Neuronal stem cell (in vitro differentiated cells): ENCODE measurements around the gene THOC6.
A peak's percentile ranks its signal among the peaks of the same experiment; 100 is the strongest.

Source experiments
- DNase-seq: peaks from one replicate; pipeline ENCODE4 v3.0.0-alpha.2; 2013; ENCODE audit warnings: low spot score
- H2AFZ ChIP-seq: one replicate; pipeline ENCODE4 v1.6.1; 2013; ENCODE audit warnings: mild to moderate bottlenecking, low read length, inconsistent platforms
- H2AK5ac ChIP-seq: 2 replicates; pipeline ENCODE4 v1.6.1; 2013; ENCODE audit warnings: low read depth, mild to moderate bottlenecking, inconsistent platforms, low read length, moderate library complexity, mixed read lengths
- H2BK120ac ChIP-seq: 2 replicates; pipeline ENCODE4 v1.6.1; 2013; ENCODE audit warnings: low read depth, mild to moderate bottlenecking, inconsistent platforms, low read length, moderate library complexity, mixed read lengths
- H2BK12ac ChIP-seq: one replicate; pipeline ENCODE4 v1.6.1; 2013; ENCODE audit warnings: low read length, inconsistent platforms
- H2BK15ac ChIP-seq: 2 replicates; pipeline ENCODE4 v1.6.1; 2013; ENCODE audit warnings: mild to moderate bottlenecking, low read length, inconsistent platforms, mixed read lengths
- H2BK5ac ChIP-seq: one replicate; pipeline ENCODE4 v1.6.1; 2013; ENCODE audit warnings: inconsistent platforms, mild to moderate bottlenecking, low read length, moderate library complexity
- H3K14ac ChIP-seq: one replicate; pipeline ENCODE4 v1.6.1; 2013; ENCODE audit warnings: low read length, inconsistent platforms
- H3K18ac ChIP-seq: 2 replicates; pipeline ENCODE4 v1.6.1; 2013; ENCODE audit warnings: low read length, inconsistent platforms
- H3K23ac ChIP-seq: 2 replicates; pipeline ENCODE4 v1.6.1; 2013; ENCODE audit warnings: low read depth, mild to moderate bottlenecking, mixed read lengths, low read length, inconsistent platforms; ENCODE audit not compliant: poor library complexity
- H3K27ac ChIP-seq: replicated peaks from 3 replicates; pipeline ENCODE4 v1.5.1; 2013; ENCODE audit warnings: low read length, inconsistent platforms
- H3K27me3 ChIP-seq, 3 experiments: 2 replicates each; pipeline ENCODE4 v1.6.1; 2013; ENCODE audit warnings: low read length in 3 of 3, mild to moderate bottlenecking in 2 of 3, inconsistent platforms in 1 of 3, low read depth in 1 of 3, mixed read lengths in 1 of 3, moderate library complexity in 1 of 3; ENCODE audit not compliant: control insufficient read depth in 3 of 3, insufficient read depth in 3 of 3
- H3K36me3 ChIP-seq, 2 donors: replicated peaks in 1 of 2; 2 replicates each; pipeline ENCODE4 v1.6.1; 2013; ENCODE audit warnings: low read length in 2 of 2; ENCODE audit not compliant: control insufficient read depth in 2 of 2, insufficient read depth in 2 of 2
- H3K4ac ChIP-seq: 2 replicates; pipeline ENCODE4 v1.6.1; 2013; ENCODE audit warnings: inconsistent platforms, mild to moderate bottlenecking, low read length, moderate library complexity
- H3K4me1 ChIP-seq, 2 donors: 1 replicate in 1 of 2; 2 replicates in 1 of 2; pipeline ENCODE4 v1.6.1; 2013; ENCODE audit warnings: low read length in 2 of 2, low read depth in 1 of 2; ENCODE audit not compliant: control insufficient read depth in 2 of 2, insufficient read depth in 1 of 2
- H3K4me2 ChIP-seq: one replicate; pipeline ENCODE4 v1.6.1; 2013; ENCODE audit warnings: mild to moderate bottlenecking, low read length, inconsistent platforms; ENCODE audit not compliant: insufficient read depth, poor library complexity, severe bottlenecking
- H3K4me3 ChIP-seq, 2 donors: 2 replicates each; pipeline ENCODE4 v1.5.1; 2013; ENCODE audit warnings: low read length in 2 of 2, mild to moderate bottlenecking in 2 of 2, inconsistent platforms in 1 of 2, moderate library complexity in 1 of 2
- H3K79me1 ChIP-seq: one replicate; pipeline ENCODE4 v1.6.1; 2013; ENCODE audit warnings: low read depth, mild to moderate bottlenecking, inconsistent platforms, low read length, moderate library complexity
- H3K9ac ChIP-seq: one replicate; pipeline ENCODE4 v1.6.1; 2013; ENCODE audit warnings: mild to moderate bottlenecking, low read depth, low read length, inconsistent platforms; ENCODE audit not compliant: poor library complexity
- H3K9me3 ChIP-seq, 2 donors: replicated peaks in 1 of 2; 2 replicates each; pipeline versions ENCODE3 to v1.6.1; 2013; ENCODE audit warnings: low read length in 2 of 2, mild to moderate bottlenecking in 2 of 2, inconsistent platforms in 1 of 2, low read depth in 1 of 2, mixed read lengths in 1 of 2, moderate library complexity in 1 of 2; ENCODE audit not compliant: control insufficient read depth in 2 of 2, insufficient read depth in 1 of 2
- H4K8ac ChIP-seq: one replicate; pipeline ENCODE4 v1.6.1; 2013; ENCODE audit warnings: low read depth, mild to moderate bottlenecking, inconsistent platforms, low read length, moderate library complexity
- H4K91ac ChIP-seq: one replicate; pipeline ENCODE4 v1.6.1; 2013; ENCODE audit warnings: low read length, low read depth, mild to moderate bottlenecking, inconsistent platforms; ENCODE audit not compliant: poor library complexity
- WGBS, 2 donors: extraction: QIAGEN DNeasy Blood & Tissue Kit; methylation state at CpG; one replicate each; pipeline ENCODE4 v1.1.7; 2013; ENCODE audit warnings: missing lambda C conversion rate in 2 of 2, mixed read lengths in 1 of 2; ENCODE audit not compliant: insufficient read length in 2 of 2, insufficient replicate concordance in 1 of 2; ENCODE audit errors: extremely low coverage in 2 of 2; 5-methylcytosine and 5-hydroxymethylcytosine counted together

Gene THOC6

DNA sequence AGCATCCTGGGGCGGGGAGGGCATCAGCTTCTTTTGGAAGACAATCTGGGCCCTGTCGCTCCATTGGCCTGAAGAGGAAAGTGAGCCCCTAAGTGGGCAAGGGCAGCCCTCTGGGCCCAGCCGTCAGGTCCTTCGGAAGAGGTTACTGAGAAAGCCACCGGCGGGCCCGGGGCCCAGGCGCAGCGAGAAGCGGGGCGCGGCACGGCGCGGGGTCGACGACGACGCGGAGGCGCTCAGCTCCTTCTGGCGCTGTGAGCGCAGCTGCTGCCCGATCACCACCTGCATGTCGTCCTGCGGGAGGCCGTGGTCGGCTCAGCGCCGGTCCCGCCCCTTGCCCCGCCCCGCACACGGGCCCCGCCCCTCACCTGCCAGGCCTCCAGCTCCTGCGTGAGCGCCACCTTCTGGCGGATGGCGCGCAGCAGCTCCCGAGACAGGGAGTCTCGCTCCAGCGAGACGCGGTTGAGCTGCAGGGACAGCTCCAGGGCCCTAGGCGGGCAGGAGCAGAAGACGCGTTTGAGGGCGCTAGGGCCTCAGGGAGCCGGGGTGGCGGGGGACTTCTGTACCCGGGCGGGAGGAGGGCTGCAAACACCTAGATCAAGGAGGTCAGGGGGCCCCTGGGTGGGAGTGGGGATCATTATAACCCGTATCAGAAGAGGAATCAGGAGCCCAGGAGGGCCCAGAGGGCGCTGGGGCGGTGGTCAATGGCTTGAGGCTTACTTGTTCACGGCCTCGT lies 4.3 kb downstream of the THOC6 start:
- H3K9me3 ChIP-seq: no peaks in the 10 kb centered on the region
- WGBS, 2 donors: no CpG with 5 or more reads among the region's 58 CpGs

DNA sequence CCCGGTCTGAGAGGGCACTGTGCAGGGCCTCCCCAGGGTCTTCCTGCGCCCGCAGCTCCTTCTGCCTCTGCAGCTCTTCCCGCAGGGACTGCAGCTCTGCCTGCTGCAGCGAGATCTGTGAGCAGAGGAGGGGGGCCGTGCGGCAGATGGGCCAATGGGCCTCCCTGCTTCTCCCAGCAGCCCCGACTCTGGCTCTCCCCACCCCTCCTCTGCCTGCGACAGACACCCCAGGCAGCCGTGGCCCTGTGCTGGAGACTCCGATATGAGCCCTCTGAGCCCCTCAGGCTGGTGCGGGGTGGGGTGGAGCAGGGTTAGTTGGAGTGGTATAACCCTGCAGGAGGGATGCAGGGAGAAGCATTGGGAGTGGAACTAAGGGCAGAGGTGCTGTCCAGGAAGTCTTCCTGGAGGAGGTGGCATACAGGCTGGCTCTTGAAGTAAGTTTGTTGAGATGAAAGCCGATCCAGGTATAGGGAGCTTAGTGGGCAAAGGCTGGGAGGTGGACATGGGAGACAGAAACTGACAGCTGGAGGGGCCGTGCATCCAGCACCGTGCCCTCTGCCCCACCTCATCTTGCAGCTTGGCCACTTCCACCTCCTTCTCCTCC lies 5.0 kb downstream of the THOC6 start:
- Histone ChIP-seq H3K4me1 (peaks cover 4 to 5% of the 10 kb centered on the region in 2 donors), H2BK5ac (no peak overlapping the region), H3K9me3 (no peaks in the 10 kb centered on the region), H2BK12ac (no peak overlapping the region), H3K9ac (peak overlapping the region; percentile 72), H3K79me1 (no peaks in the 10 kb centered on the region), H3K14ac (no peak overlapping the region), H2AK5ac (peak overlapping the region; percentile 96), H3K4me2 (no peak overlapping the region), H3K4ac (no peak overlapping the region), H4K91ac (no peak overlapping the region), H3K27ac (no peak overlapping the region), H2AFZ (no peak overlapping the region), H3K18ac (peak overlapping the region; percentile 59), H4K8ac (no peak overlapping the region), H3K23ac (peak overlapping the region; percentile 94), H2BK120ac (peak overlapping the region; percentile 2), H3K27me3 (peaks cover 0 to 17% (median 5%) of the 10 kb centered on the region in 3 experiments), H3K4me3 (no peak overlapping the region), H3K36me3 (peaks cover 9 to 26% of the 10 kb centered on the region in 2 donors), H2BK15ac (peak overlapping the region; percentile 97)
- no CpG with 5 or more reads among the region's 15 CpGs for WGBS, 2 donors
- DNase-seq: no peak

More for the DNA sequence above, 4.3 kb downstream of the THOC6 start:
- Histone ChIP-seq H3K14ac (no peak overlapping the region), H3K4ac (no peak overlapping the region), H4K91ac (no peak overlapping the region), H3K18ac (peak overlapping the region; percentile 68), H3K27me3 (peaks cover 0 to 11% (median 5%) of the 10 kb centered on the region in 3 experiments), H3K23ac (peak overlapping the region; percentile 94), H3K4me3 (peak overlapping the region in 1 of 2 donors; percentile 21), H2BK120ac (peak overlapping the region; percentile 2), H2BK5ac (no peak overlapping the region), H3K4me2 (peak overlapping the region; percentile 43), H3K9ac (peak overlapping the region; percentile 72), H3K27ac (no peak overlapping the region), H2AFZ (no peak overlapping the region), H2BK12ac (no peak overlapping the region), H2AK5ac (peak overlapping the region; percentile 96), H4K8ac (peak overlapping the region; percentile 52), H3K36me3 (peaks cover 9 to 26% of the 10 kb centered on the region in 2 donors), H3K79me1 (peaks cover under 1% of the 10 kb centered on the region), H3K4me1 (peaks cover 8 to 11% of the 10 kb centered on the region in 2 donors), H2BK15ac (peak overlapping the region; percentile 97)
- peak; percentile 91 for DNase-seq

DNA sequence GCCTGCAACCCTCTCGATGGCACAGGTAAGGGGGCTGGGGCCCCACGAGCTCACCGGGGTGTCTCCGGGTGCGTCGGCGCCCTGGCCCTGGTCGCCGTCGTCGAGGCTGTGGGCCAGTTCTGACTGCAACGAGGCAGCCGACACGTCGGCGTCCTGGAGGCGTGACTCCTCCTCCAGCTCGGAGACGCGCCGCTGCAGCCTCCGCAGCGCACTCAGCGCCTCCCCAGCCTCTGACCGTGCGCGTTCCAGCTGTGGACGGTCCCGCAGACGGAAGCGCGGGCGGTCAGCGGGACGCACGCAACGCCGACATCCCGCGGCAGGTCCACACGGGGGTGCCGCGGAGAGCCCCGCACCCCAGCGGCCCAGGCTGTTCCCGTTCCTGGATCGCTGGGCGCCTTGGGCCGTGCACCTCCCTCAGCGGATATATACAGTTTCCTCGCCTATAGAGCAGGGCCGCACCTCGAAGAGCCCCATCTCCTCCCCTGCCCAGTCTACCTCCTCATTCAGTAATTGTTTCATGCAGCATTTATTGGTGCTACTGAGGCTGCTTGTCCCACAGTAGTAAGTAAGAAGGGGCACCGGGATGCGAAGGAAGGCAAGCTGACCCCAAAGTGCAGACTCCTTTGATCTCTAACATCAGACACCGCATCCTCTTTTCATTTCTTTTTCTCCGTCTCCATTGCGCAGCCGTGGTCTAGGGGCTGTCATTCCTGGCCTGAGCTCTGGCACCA lies 5.8 kb downstream of the THOC6 start:
- no peak overlapping the region for H3K14ac ChIP-seq
- no peak overlapping the region for H4K8ac ChIP-seq
- peaks cover 9 to 26% of the 10 kb centered on the region in 2 donors for H3K36me3 ChIP-seq
- H3K4ac ChIP-seq: no peak overlapping the region
- H2BK12ac ChIP-seq: peak overlapping the region; percentile 86
- no peak overlapping the region for H3K27ac ChIP-seq
- no peak overlapping the region for H3K4me2 ChIP-seq
- no peak overlapping the region for H3K18ac ChIP-seq
- H3K4me3 ChIP-seq: no peak overlapping the region
- H2AK5ac ChIP-seq: peak overlapping the region; percentile 73
- H2BK5ac ChIP-seq: peak overlapping the region; percentile 67
- H3K79me1 ChIP-seq: no peaks in the 10 kb centered on the region
- H3K4me1 ChIP-seq: peaks cover 3 to 5% of the 10 kb centered on the region in 2 donors
- peaks cover 0 to 25% (median 8%) of the 10 kb centered on the region in 3 experiments for H3K27me3 ChIP-seq
- no peak overlapping the region for H3K23ac ChIP-seq
- H2AFZ ChIP-seq: no peak overlapping the region
- no peak for DNase-seq
- no CpG with 5 or more reads among the region's 59 CpGs for WGBS, 2 donors
- H2BK15ac ChIP-seq: no peak overlapping the region
- no peak overlapping the region for H4K91ac ChIP-seq
- H2BK120ac ChIP-seq: peak overlapping the region; percentile 2
- H3K9me3 ChIP-seq: no peaks in the 10 kb centered on the region
- H3K9ac ChIP-seq: peak overlapping the region; percentile 67
